OCI-LY7 (cell line): Measurements from ENCODE around the gene DMAC2.

Source experiments
- CTCF ChIP-seq: fragments of 200-600 bp; sonication (generic); conservative IDR thresholded peaks from 2 replicates; pipeline ENCODE4 v1.5.1; 2014; ENCODE audit warnings: mild to moderate bottlenecking, antibody characterized with exemption, low read length, moderate library complexity, mixed read lengths
- EZH2phosphoT487 ChIP-seq: fragments of 200-600 bp; sonication (generic); IDR thresholded peaks from 2 replicates; pipeline ENCODE4 v1.6.1; 2018; ENCODE audit warnings: low read depth, borderline replicate concordance, mild to moderate bottlenecking, mixed run types, antibody characterized with exemption, low read length, moderate library complexity, mixed read lengths

- TF ChIP-seq CTCF: peak; percentile 52
- TF ChIP-seq EZH2phosphoT487: no peak
Measured at GRCh38 chr19:41408256-41408655, 31.5 kb downstream of the DMAC2 start.
